ENCODE measurements around the gene DYNLT1. TPM values are rescaled to one million over a fixed set of nuclear protein-coding genes. Genes with fewer than 3 reads are reported as not detected.

The DYNLT1 gene
- total RNA-seq, 3 donors from 2014 or later (not counting 1 experiment from before 2014, with no cell fraction given), result 85.7 to 106 (median 86.8) TPM

- no peak overlapping the region for H3K4me3 Mint-ChIP-seq
- peak overlapping the region; percentile 63 to 67 for H3K27ac Mint-ChIP-seq
- H3K27me3 ChIP-seq (ENCODE audit: control insufficient read depth, insufficient read depth, low read length), result no peaks in the 10 kb centered on the region
- peaks cover 0 to 19% of the 10 kb centered on the region in 2 donors for H3K4me1 Mint-ChIP-seq
- H3K9me3 Mint-ChIP-seq, result no peaks in the 10 kb centered on the region
- no peak for DNase-seq
- no peaks in the 10 kb centered on the region for H3K27me3 Mint-ChIP-seq (ENCODE audit: low read depth in 2 of 2)
- 97% methylated on average over 3 of the region's 3 CpGs for WGBS (ENCODE audit: insufficient coverage)
- H3K36me3 ChIP-seq (ENCODE audit: control insufficient read depth, insufficient read depth, low read length), result peaks cover 74% of the 10 kb centered on the region
- no peak for ATAC-seq
- H3K27ac ChIP-seq (ENCODE audit: low read length), result no peak overlapping the region
- no peaks in the 10 kb centered on the region for H3K4me1 ChIP-seq (ENCODE audit: control insufficient read depth, insufficient read depth, low read length)
- no peaks in the 10 kb centered on the region for H3K9me3 ChIP-seq (ENCODE audit: control insufficient read depth, insufficient read depth, low read length)
- intact Hi-C loops (cut with micrococcal nuclease), result no loop called here
- TF ChIP-seq CTCF (IDR thresholded peaks at IDR 0.05), result no peak
- peaks cover 14% of the 10 kb centered on the region for H3K36me3 Mint-ChIP-seq
- H3K4me3 ChIP-seq (ENCODE audit: low read length), result no peak overlapping the region
Observed at GRCh38 chr6:158611039-158611438, 33.5 kb downstream of the DYNLT1 start.

GRCh38 chr6:158610319-158610968 lies 34.1 kb downstream of the DYNLT1 start:
- Histone ChIP-seq H3K36me3 (ENCODE audit: control insufficient read depth, insufficient read depth, low read length) (peaks cover 79% of the 10 kb centered on the region), H3K4me3 (ENCODE audit: low read length) (no peak overlapping the region), H3K27ac (ENCODE audit: low read length) (no peak overlapping the region), H3K27me3 (ENCODE audit: control insufficient read depth, insufficient read depth, low read length) (no peaks in the 10 kb centered on the region), H3K9me3 (ENCODE audit: control insufficient read depth, insufficient read depth, low read length) (no peaks in the 10 kb centered on the region), H3K4me1 (ENCODE audit: control insufficient read depth, insufficient read depth, low read length) (no peaks in the 10 kb centered on the region)
- no peak overlapping the region for H3K4me3 Mint-ChIP-seq
- TF ChIP-seq CTCF (IDR thresholded peaks at IDR 0.05), result no peak
- no peaks in the 10 kb centered on the region for H3K27me3 Mint-ChIP-seq (ENCODE audit: low read depth in 2 of 2)
- H3K36me3 Mint-ChIP-seq, result peaks cover 8% of the 10 kb centered on the region
- intact Hi-C loops (cut with micrococcal nuclease), result no loop called here
- H3K9me3 Mint-ChIP-seq, result no peaks in the 10 kb centered on the region
- 86% methylated on average over 8 of the region's 9 CpGs for WGBS (ENCODE audit: insufficient coverage)
- peaks cover 3 to 17% of the 10 kb centered on the region in 2 donors for H3K4me1 Mint-ChIP-seq
- H3K27ac Mint-ChIP-seq, result peak overlapping the region; percentile 16 to 61
- DNase-seq (no peak), ATAC-seq (no peak)

- Mint-ChIP-seq H3K9me3 (no peaks in the 10 kb centered on the region), H3K4me3 (no peak overlapping the region), H3K27me3 (ENCODE audit: low read depth in 2 of 2) (no peaks in the 10 kb centered on the region), H3K4me1 (peaks cover 8 to 12% of the 10 kb centered on the region in 2 donors), H3K36me3 (no peaks in the 10 kb centered on the region), H3K27ac (peak overlapping the region; percentile 16 to 61)
- intact Hi-C loops (cut with micrococcal nuclease), result no loop called here
- ATAC-seq, result no peak
- Histone ChIP-seq H3K4me1 (ENCODE audit: control insufficient read depth, insufficient read depth, low read length) (no peaks in the 10 kb centered on the region), H3K27me3 (ENCODE audit: control insufficient read depth, insufficient read depth, low read length) (no peaks in the 10 kb centered on the region), H3K4me3 (ENCODE audit: low read length) (no peak overlapping the region), H3K9me3 (ENCODE audit: control insufficient read depth, insufficient read depth, low read length) (no peaks in the 10 kb centered on the region), H3K27ac (ENCODE audit: low read length) (no peak overlapping the region), H3K36me3 (ENCODE audit: control insufficient read depth, insufficient read depth, low read length) (peaks cover 80% of the 10 kb centered on the region)
- no peak for TF ChIP-seq CTCF (IDR thresholded peaks at IDR 0.05)
- WGBS (ENCODE audit: insufficient coverage), result 99% methylated on average over 13 of the region's 13 CpGs
- no peak for DNase-seq
Observed at GRCh38 chr6:158609455-158610155, 34.9 kb downstream of the DYNLT1 start.
